K562 treated with DMSO at 1 percent for 48 hours (cell line): ENCODE data around the gene LYRM4. TPM values are rescaled to one million over a fixed set of nuclear protein-coding genes. Genes with fewer than 3 reads are reported as not detected.

ENCODE experiments used
- total RNA-seq: library from RNA; unstranded; fragments of 300-600 nt; gene quantifications from 2 replicates; pipeline ENCODE4 v1.2.3, GENCODE V29; 2022; ENCODE audit warnings: low replicate concordance; ENCODE audit errors: extremely low read depth

LYRM4 gene
- not detected in 2 replicates for total RNA-seq

DNA sequence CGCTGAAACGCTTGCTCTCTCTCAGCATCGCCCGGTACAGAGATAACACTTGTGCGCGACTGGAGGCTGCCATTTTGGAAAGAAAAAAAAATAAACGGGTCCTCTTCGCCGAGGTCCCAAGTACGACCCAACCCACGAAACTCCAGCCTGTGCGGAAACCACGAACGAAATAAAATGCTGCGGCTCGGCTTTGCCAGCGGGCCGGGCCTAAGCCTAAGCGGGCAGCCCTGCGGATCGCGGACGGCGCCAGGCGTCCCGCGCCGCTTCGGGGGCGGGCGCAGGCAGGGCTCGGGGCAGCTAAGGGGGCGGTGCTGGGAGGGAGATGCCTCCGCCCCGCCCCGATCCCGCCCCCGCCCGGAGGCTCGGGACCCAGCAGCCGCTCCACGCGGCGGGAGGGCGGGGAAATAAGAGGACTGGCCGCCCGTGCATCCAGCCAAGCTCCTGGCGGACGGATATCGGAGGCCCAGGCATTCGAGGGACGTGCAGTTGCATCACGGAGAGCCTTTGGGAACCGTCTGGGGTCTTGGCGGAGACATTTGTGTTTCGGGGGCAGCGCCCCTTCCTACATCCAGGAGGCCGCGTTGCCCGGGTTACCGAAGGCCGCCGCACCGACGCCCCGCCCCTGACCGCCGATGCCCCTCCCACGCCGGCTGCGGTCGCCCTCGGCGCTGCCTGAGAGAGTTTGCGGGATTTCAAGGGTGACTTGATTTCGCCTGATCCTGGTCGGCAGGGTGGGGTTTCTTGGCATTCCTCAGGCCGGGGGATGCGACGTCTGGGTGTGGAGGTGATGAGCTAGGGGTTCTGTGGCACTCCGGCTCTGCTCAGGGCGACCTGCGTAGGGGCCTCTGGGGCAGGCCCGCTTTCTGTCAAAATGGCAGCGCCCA is at the start of gene LYRM4, which contains the start of gene FARS2:
TSS of gene LYRM4 (minus strand) at position 290 of the 884 bp plus-strand sequence. CDS start at position 73, 217 bp downstream.
TSS of gene FARS2 (plus strand) at position 853 of the 884 bp plus-strand sequence.

GRCh38 chr6:5084781-5085647 is 175.7 kb downstream of the LYRM4 start, which contains the start of gene PPP1R3G:
Gene PPP1R3G, plus strand, starts transcription at chr6:5085341. Its CDS starts 145 bp downstream, at chr6:5085486.

Other genes starting within 250 kb of the LYRM4 start
- not detected in 2 replicates for gene PPP1R3G, start 175.6 kb downstream of the LYRM4 start, total RNA-seq
- not detected in 2 replicates for gene FARS2, start 563 bp upstream of the LYRM4 start, total RNA-seq